ENCODE results near the gene DSEL.

- TF ChIP-seq CTCF (IDR thresholded peaks at IDR 0.05) = no peak
- no peak for TF ChIP-seq POLR2A (IDR thresholded peaks at IDR 0.05)
Observed at GRCh38 chr18:67514901-67515540, 1.5 kb downstream of the DSEL start.
